ENCODE data around the gene SOCS3.

Gene SOCS3

DNA sequence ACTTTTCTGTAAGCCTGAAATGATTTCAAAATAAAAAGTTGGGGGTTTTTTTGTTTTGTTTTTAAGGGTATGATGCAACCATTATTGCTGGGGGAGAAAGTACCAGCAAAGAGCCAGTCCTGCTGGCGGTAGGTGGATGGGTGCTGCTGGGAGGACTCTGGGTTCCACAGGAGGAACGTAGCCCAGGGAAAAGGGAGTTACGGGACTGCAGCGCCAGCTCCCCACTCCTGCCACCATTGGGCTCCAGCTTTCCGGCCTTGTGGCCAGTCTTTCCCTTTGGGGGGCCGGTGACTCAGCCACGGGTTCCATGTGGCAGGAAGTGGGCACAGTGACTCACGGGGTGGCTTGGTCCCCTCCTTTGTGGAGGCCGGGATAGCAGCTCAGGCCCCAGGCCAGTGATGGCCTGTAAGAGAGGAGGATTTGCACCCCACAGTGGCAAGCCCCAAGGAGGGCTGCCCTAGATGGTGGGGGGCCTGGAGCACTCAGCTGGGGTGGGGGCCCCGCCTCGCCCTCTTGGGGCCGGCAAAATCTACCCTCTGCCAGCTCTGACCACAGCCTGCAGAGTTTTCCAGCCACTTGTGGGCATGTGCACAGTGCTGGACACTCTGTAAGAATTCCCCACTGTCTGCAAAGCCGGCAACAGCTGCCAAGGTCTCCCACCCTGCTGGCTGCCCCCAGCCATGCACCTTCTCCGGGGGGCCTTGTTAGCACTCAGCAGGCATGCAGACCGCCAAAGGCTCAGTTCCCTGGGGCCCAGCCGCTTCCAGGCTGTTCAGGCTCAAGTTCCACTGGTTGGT, 30.4 kb downstream of the SOCS3 start:
- TF ChIP-seq, protein P1, sequence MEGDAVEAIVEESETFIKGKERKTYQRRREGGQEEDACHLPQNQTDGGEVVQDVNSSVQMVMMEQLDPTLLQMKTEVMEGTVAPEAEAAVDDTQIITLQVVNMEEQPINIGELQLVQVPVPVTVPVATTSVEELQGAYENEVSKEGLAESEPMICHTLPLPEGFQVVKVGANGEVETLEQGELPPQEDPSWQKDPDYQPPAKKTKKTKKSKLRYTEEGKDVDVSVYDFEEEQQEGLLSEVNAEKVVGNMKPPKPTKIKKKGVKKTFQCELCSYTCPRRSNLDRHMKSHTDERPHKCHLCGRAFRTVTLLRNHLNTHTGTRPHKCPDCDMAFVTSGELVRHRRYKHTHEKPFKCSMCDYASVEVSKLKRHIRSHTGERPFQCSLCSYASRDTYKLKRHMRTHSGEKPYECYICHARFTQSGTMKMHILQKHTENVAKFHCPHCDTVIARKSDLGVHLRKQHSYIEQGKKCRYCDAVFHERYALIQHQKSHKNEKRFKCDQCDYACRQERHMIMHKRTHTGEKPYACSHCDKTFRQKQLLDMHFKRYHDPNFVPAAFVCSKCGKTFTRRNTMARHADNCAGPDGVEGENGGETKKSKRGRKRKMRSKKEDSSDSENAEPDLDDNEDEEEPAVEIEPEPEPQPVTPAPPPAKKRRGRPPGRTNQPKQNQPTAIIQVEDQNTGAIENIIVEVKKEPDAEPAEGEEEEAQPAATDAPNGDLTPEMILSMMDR (conservative IDR thresholded peaks at IDR 0.05; ENCODE audit: low read depth, low read length) = peak; percentile 31
- DNase-seq (ENCODE audit: low read depth) = peak; percentile 79
- H3K4me3 ChIP-seq (ENCODE audit: low read depth, low read length) = no peak overlapping the region

DNA sequence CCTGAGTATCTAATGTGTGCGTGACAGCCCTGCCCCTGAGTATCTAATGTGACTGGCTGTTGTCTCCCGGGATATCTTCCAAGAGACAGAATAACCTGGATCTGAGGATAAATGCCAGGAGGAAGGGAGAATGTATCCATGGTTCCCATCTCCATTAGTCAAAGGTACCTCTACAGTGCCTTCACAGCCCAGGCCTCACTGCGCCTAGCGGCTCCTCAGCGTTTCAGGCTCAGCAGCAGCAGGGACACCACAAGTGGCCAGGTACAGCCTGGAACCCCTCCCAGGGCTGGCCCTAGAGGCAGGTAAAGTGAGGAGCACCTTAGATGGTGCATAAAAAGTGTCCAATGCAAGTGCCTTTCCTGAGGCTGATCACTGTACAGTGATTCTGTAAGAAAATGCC, 32.0 kb downstream of the SOCS3 start:
- H3K4me3 ChIP-seq (ENCODE audit: low read depth, low read length) = no peak overlapping the region
- TF ChIP-seq, protein P1 (conservative IDR thresholded peaks at IDR 0.05; ENCODE audit: low read depth, low read length) = no peak
- DNase-seq (ENCODE audit: low read depth) = no peak

DNA sequence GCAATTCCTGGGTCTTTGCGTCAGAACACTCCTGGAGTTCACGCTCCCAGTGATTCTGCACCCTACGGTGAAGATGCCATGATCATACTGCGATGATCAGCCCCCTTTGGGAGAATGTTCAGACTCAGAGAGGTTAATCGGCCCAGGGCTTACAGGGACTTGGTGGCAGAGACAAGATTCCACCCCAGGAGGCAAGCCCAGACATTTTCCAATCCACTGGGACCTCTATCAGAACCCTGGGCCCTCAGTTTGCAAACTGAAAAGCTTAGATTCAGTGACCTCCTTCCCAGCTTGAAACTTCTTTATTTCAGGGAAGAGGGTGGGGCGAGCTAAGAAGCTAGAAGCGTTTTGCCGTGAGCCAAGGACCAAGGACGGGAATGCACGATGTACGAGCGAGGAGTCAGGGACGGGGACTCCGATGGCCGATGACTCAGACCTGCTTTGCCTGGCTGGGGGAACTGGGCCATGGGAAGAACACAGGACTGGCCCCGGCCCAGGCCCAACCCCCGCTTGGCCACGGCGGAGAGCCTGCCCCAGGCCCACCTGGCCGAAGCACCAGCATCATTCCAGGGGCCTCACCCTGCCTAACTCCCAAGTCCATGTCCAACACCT, 34.7 kb downstream of the SOCS3 start:
- TF ChIP-seq, protein P1 (conservative IDR thresholded peaks at IDR 0.05; ENCODE audit: low read depth, low read length) = no peak
- no peak overlapping the region for H3K4me3 ChIP-seq (ENCODE audit: low read depth, low read length)

DNA sequence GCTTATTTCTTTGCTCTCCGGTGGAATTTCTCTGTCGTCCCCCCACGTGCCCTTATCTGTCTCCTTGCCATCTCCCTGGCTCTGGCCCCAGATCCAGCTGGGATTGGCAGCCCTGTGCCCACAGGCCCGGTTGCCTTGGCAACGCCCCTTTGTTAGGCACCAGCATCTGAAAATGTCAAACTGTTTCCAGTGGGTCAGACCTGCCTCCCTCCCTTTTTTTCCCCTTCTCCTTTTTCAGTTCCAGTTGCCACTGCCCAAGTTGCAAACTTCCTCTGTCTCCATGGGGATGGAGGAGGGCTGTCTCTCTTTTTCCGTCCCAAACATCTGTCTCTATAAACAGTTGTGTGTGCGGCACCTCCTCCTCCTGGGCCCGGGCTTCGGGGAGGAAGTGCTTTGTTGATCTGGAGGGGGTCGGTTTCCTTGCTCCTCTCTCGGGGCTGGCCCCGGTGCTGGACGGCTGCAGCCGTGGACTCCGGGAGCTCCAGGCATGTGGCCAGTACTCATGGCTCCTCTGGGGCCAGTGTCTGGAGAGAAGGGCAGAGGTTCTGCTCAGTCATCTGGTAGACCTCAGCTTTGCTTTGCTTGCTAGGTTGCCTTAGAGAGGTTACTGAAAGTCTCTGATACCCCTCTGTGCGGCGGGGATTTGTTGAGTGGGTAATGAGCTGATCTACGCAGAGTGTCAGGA, 35.3 kb downstream of the SOCS3 start:
- TF ChIP-seq, protein P1 (conservative IDR thresholded peaks at IDR 0.05; ENCODE audit: low read depth, low read length) = no peak
- H3K4me3 ChIP-seq (ENCODE audit: low read depth, low read length) = no peak overlapping the region
- DNase-seq (ENCODE audit: low read depth) = peak; percentile 95

More for the DNA sequence above, 34.7 kb downstream of the SOCS3 start:
- DNase-seq (ENCODE audit: low read depth) = peak; percentile 74

DNA sequence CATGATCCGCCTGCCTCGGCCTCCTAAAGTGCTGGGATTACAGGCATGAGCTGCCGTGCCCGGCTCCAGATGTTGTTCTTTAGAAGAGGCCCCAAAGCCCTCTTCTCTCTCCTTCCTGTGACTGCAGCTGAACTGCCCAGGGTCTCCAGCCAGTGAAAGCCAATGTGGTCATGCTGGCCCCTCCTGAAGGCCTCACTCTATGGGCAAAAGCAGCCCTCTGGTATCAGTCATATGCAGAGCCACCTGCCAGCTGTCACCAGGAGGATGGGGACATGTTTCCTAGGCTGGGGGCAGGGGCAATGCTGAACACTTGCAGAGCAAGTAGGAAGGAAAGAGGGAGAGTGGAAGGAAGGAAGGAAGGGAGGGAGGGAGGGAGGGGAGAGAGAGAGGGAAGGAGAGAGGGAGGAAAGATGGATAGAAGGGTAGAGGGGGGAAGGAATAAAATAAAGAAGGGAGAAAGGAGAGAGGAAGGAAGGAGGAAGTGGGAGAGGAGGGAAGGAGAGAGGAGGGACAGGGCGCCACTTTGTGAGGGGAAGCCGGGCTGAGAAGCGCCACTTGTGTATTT, 36.0 kb downstream of the SOCS3 start:
- DNase-seq (ENCODE audit: low read depth) = no peak
- TF ChIP-seq, protein P1 (conservative IDR thresholded peaks at IDR 0.05; ENCODE audit: low read depth, low read length) = no peak
- H3K4me3 ChIP-seq (ENCODE audit: low read depth, low read length) = no peak overlapping the region

DNA sequence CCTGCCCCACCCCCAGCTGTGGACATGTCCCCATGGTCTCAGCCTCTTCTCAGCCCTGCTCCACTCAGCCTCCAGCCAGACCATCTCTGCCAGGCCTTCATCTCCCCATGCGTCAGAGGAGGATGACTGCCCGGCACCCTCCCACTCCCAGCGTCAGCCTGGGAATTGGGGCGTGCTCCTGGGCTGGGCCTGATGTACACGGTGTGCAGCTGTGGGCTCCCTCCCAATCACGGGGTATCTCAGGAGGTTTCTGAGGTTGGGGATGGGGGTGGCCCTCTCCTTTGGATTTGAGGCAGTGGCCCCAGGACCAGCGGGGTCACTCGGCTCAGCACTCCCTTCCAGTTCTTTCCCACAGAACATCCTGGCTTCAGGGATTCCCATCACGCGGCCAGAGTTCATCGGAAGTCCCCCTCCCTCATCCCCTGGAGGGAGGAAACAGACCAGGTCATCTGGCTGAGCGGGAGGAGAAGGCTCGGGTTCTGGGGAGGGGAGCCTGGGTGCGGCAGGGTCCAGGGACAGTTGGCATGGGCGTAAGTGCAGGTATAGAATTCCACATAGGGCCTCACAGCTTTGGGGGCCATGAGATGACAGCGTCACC, 36.9 kb downstream of the SOCS3 start:
- TF ChIP-seq, protein P1 (conservative IDR thresholded peaks at IDR 0.05; ENCODE audit: low read depth, low read length) = no peak
- peak; percentile 70 for DNase-seq (ENCODE audit: low read depth)
- no peak overlapping the region for H3K4me3 ChIP-seq (ENCODE audit: low read depth, low read length)

Measured in choroid plexus epithelial cell (primary cell).